IMR-90 (cell line): ENCODE measurements around the gene RBFOX1. TPM values are rescaled to one million over a fixed set of nuclear protein-coding genes. Genes with fewer than 3 reads are reported as not detected.

Experiments
- ATAC-seq: fragments of 200-7000 bp; cut with Tn5 transposase; 2 replicates; pipeline ENCODE4 v1.9.1; 2020; ENCODE audit warnings: low read depth, mild to moderate bottlenecking, moderate library complexity
- BruUV-seq: library from RNA; stranded (reverse); fragments of 400-500 nt; replicated peaks from 2 replicates; lab custom pipeline; 2021; lab: Mats Ljungman, UMichigan
- CTCF ChIA-PET: fragments of 300-600 bp; formaldehyde crosslinking; extraction: SDS; loops from one replicate; lab custom pipeline; 2021; ENCODE audit warnings: antibody characterized with exemption; lab: Yijun Ruan, JAX
- POLR2A ChIA-PET: fragments of 300-600 bp; sonication (Branson Sonifier 250); formaldehyde crosslinking; loops from one replicate; lab custom pipeline; 2022; ENCODE audit warnings: antibody characterized with exemption; ENCODE audit not compliant: unreplicated experiment; lab: Charles Lee
- DNase-seq: peaks from one replicate; pipeline ENCODE4 v3.0.0; 2013
- H2AFZ ChIP-seq: replicated peaks from 2 replicates; pipeline ENCODE3; 2013; ENCODE audit warnings: low read length, mild to moderate bottlenecking; ENCODE audit not compliant: poor library complexity
- H2AK5ac ChIP-seq: 2 replicates; pipeline ENCODE4 v1.6.1; 2013; ENCODE audit warnings: low read depth, low read length, inconsistent platforms
- H2AK9ac ChIP-seq: replicated peaks from 2 replicates; pipeline ENCODE3; 2013; ENCODE audit warnings: mild to moderate bottlenecking, low read depth, low read length, moderate library complexity; ENCODE audit not compliant: poor library complexity
- H2BK120ac ChIP-seq: 2 replicates; pipeline ENCODE4 v1.6.1; 2013; ENCODE audit warnings: low read depth, low read length, inconsistent platforms
- H2BK15ac ChIP-seq: 3 replicates; pipeline ENCODE4 v1.6.1; 2013; ENCODE audit warnings: low read depth, low read length, inconsistent platforms
- H2BK20ac ChIP-seq: 2 replicates; pipeline ENCODE4 v1.6.1; 2013; ENCODE audit warnings: low read depth, mild to moderate bottlenecking, inconsistent platforms, low read length, moderate library complexity
- H2BK5ac ChIP-seq: 2 replicates; pipeline ENCODE4 v1.6.1; 2013; ENCODE audit warnings: mild to moderate bottlenecking, low read depth, low read length, inconsistent platforms; ENCODE audit not compliant: poor library complexity, severe bottlenecking
- H3K14ac ChIP-seq: replicated peaks from 2 replicates; pipeline ENCODE4 v1.6.1; 2013; ENCODE audit warnings: low read depth, low read length, inconsistent platforms
- H3K18ac ChIP-seq: 2 replicates; pipeline ENCODE4 v1.6.1; 2013; ENCODE audit warnings: low read depth, low read length, control low read depth
- H3K23ac ChIP-seq: 2 replicates; pipeline ENCODE4 v1.6.1; 2013; ENCODE audit warnings: low read depth, low read length, inconsistent platforms
- H3K27ac ChIP-seq: 2 replicates; pipeline ENCODE4 v1.5.1; 2013; ENCODE audit warnings: mild to moderate bottlenecking, control low read depth, low read length; ENCODE audit not compliant: insufficient read depth
- H3K27me3 ChIP-seq: 2 replicates; pipeline ENCODE4 v1.6.1; 2013; ENCODE audit warnings: low read length; ENCODE audit not compliant: control insufficient read depth, insufficient read depth
- H3K36me3 ChIP-seq: 2 replicates; pipeline ENCODE4 v1.6.1; 2013; ENCODE audit warnings: low read length, mixed read lengths; ENCODE audit not compliant: control insufficient read depth, insufficient read depth
- H3K4ac ChIP-seq: 2 replicates; pipeline ENCODE4 v1.6.1; 2013; ENCODE audit warnings: low read depth, low read length, inconsistent platforms
- H3K4me1 ChIP-seq: 2 replicates; pipeline ENCODE4 v1.6.1; 2013; ENCODE audit warnings: low read length, mixed read lengths; ENCODE audit not compliant: control insufficient read depth, insufficient read depth
- H3K4me2 ChIP-seq: 2 replicates; pipeline ENCODE4 v1.6.1; 2013; ENCODE audit warnings: low read depth, mild to moderate bottlenecking, control low read depth, low read length, moderate library complexity
- H3K4me3 ChIP-seq: 2 replicates; pipeline ENCODE4 v1.5.1; 2013; ENCODE audit warnings: low read depth, mild to moderate bottlenecking, control low read depth, low read length, moderate library complexity; ENCODE audit not compliant: insufficient read depth
- H3K56ac ChIP-seq: 2 replicates; pipeline ENCODE4 v1.6.1; 2013; ENCODE audit warnings: low read length, inconsistent platforms; ENCODE audit not compliant: insufficient read depth; ENCODE audit errors: extremely low read depth
- H3K79me1 ChIP-seq, 2 experiments: 2 replicates each; pipeline ENCODE4 v1.6.1; 2013; ENCODE audit warnings: low read length in 2 of 2, inconsistent platforms in 1 of 2, low read depth in 1 of 2
- H3K9ac ChIP-seq: 2 replicates; pipeline ENCODE4 v1.6.1; 2013; ENCODE audit warnings: low read depth, low read length, control low read depth
- H3K9me1 ChIP-seq: 2 replicates; pipeline ENCODE4 v1.6.1; 2013; ENCODE audit warnings: low read length, inconsistent platforms; ENCODE audit not compliant: insufficient read depth
- H3K9me3 ChIP-seq: 2 replicates; pipeline ENCODE4 v1.6.1; 2013; ENCODE audit warnings: low read length; ENCODE audit not compliant: control insufficient read depth, insufficient read depth
- H4K20me1 ChIP-seq: 2 replicates; pipeline ENCODE4 v1.6.1; 2013; ENCODE audit warnings: low read length, inconsistent platforms; ENCODE audit not compliant: insufficient read depth
- H4K5ac ChIP-seq: 2 replicates; pipeline ENCODE4 v1.6.1; 2013; ENCODE audit warnings: mild to moderate bottlenecking, low read depth, low read length, control low read depth
- H4K8ac ChIP-seq, 2 experiments: 2 replicates each; pipeline ENCODE4 v1.6.1; 2013; ENCODE audit warnings: low read depth in 2 of 2, low read length in 2 of 2, control low read depth in 1 of 2, inconsistent platforms in 1 of 2
- H4K91ac ChIP-seq: 2 replicates; pipeline ENCODE4 v1.6.1; 2013; ENCODE audit warnings: low read depth, low read length, inconsistent platforms; ENCODE audit not compliant: insufficient read depth
- BHLHE40 ChIP-seq: fragments of 150-350 bp; IDR thresholded peaks from 2 replicates; pipeline ENCODE4 v1.6.1; 2016; ENCODE audit warnings: mild to moderate bottlenecking, low read depth, low read length
- CEBPB ChIP-seq: IDR thresholded peaks from 2 replicates; pipeline ENCODE4 v1.6.1; 2012; ENCODE audit warnings: low read depth, low read length, improper control_type of control experiment
- CHD1 ChIP-seq: IDR thresholded peaks from 2 replicates; pipeline ENCODE4 v1.6.1; 2012; ENCODE audit warnings: low read depth, low read length, improper control_type of control experiment
- CTCF ChIP-seq: conservative IDR thresholded peaks from 2 replicates; pipeline ENCODE4 v1.5.1; 2012; ENCODE audit warnings: mild to moderate bottlenecking, low read depth, low read length, improper control_type of control experiment
- ELK1 ChIP-seq: fragments of 150-350 bp; IDR thresholded peaks from 2 replicates; pipeline ENCODE4 v1.6.1; 2016; ENCODE audit warnings: low read depth, mild to moderate bottlenecking, low read length, moderate library complexity, borderline replicate concordance
- FOS ChIP-seq: fragments of 150-350 bp; IDR thresholded peaks from 2 replicates; pipeline ENCODE4 v1.6.1; 2016; ENCODE audit warnings: low read depth, low read length
- MAFK ChIP-seq: IDR thresholded peaks from 2 replicates; pipeline ENCODE4 v1.6.1; 2012; ENCODE audit warnings: low read depth, low read length, improper control_type of control experiment
- MAZ ChIP-seq: IDR thresholded peaks from 2 replicates; pipeline ENCODE4 v1.6.1; 2012; ENCODE audit warnings: low read depth, mild to moderate bottlenecking, low read length, improper control_type of control experiment, moderate library complexity, borderline replicate concordance
- MXI1 ChIP-seq: IDR thresholded peaks from 2 replicates; pipeline ENCODE4 v1.6.1; 2012; ENCODE audit warnings: low read depth, mild to moderate bottlenecking, low read length, moderate library complexity, borderline replicate concordance
- NFE2L2 ChIP-seq: fragments of 150-350 bp; IDR thresholded peaks from 2 replicates; pipeline ENCODE4 v1.6.1; 2016; ENCODE audit warnings: low read depth, mild to moderate bottlenecking, low read length
- POLR2A ChIP-seq: IDR thresholded peaks from 2 replicates; pipeline ENCODE4 v1.6.1; 2012; ENCODE audit warnings: mild to moderate bottlenecking, low read depth, low read length
- RAD21 ChIP-seq: IDR thresholded peaks from 2 replicates; pipeline ENCODE4 v1.6.1; 2012; ENCODE audit warnings: low read length, improper control_type of control experiment
- RCOR1 ChIP-seq: IDR thresholded peaks from 2 replicates; pipeline ENCODE4 v1.6.1; 2012; ENCODE audit warnings: mild to moderate bottlenecking, low read length, improper control_type of control experiment; ENCODE audit not compliant: insufficient replicate concordance
- RFX5 ChIP-seq: IDR thresholded peaks from 2 replicates; pipeline ENCODE4 v1.8.0; 2012; ENCODE audit warnings: low read depth, mild to moderate bottlenecking, low read length, moderate library complexity
- USF2 ChIP-seq: fragments of 150-350 bp; IDR thresholded peaks from 2 replicates; pipeline ENCODE4 v1.6.1; 2017; ENCODE audit warnings: mild to moderate bottlenecking, antibody characterized with exemption, low read length, low read depth
- WGBS, 2 experiments: methylation state at CpG; one replicate each; pipeline versions ENCODE4 v1.1.5 to v1.1.7; 2013; ENCODE audit warnings: missing lambda C conversion rate in 2 of 2; ENCODE audit not compliant: insufficient read length in 1 of 2; ENCODE audit errors: extremely low coverage in 2 of 2; 5-methylcytosine and 5-hydroxymethylcytosine counted together
- dilution Hi-C: fragments of 300-500 bp; cut with HindIII; formaldehyde crosslinking; loops from one replicate; pipeline ENCODE4 v1.14.3; 2018; ENCODE audit warnings: low sequenced_read_pairs; ENCODE audit not compliant: unreplicated experiment
- in situ Hi-C: fragments of 300-500 bp; cut with MboI; formaldehyde crosslinking; loops from 3 replicates; pipeline ENCODE4 v1.14.3; 2019; ENCODE audit warnings: low sequenced_read_pairs, inconsistent platforms, mixed read lengths
- intact Hi-C: fragments of 100-400 bp; cut with micrococcal nuclease; formaldehyde crosslinking; loops from 2 replicates; pipeline ENCODE4 v1.10.0; 2022
- polyA plus RNA-seq, 3 experiments: library from polyadenylated mRNA; depleted of rRNA; stranded (reverse); fragments of >200 nt; gene quantifications; 2 replicates each; pipeline ENCODE4 v1.2.3, GENCODE V29; 2012; ENCODE audit warnings: low replicate concordance in 1 of 3
- total RNA-seq: library from RNA; depleted of rRNA; stranded (reverse); fragments of >200 nt; gene quantifications from 2 replicates; pipeline ENCODE4 v1.2.3, GENCODE V29; 2012

Gene RBFOX1
- total and polyA plus RNA-seq, 2 of the 4 experiments (the other 2 are of a cell fraction): not detected

- no peak overlapping the region for H3K4ac ChIP-seq
- H3K36me3 ChIP-seq: no peaks in the 10 kb centered on the region
- no peak overlapping the region for H3K4me2 ChIP-seq
- no peaks in the 10 kb centered on the region for H3K27me3 ChIP-seq
- no peak overlapping the region for H3K4me3 ChIP-seq
- H4K20me1 ChIP-seq: no peaks in the 10 kb centered on the region
- no peak overlapping the region for H3K23ac ChIP-seq
- POLR2A ChIA-PET: no interaction called here
- H3K56ac ChIP-seq: no peak overlapping the region
- no TSS peak for BruUV-seq
- H2BK15ac ChIP-seq: no peak overlapping the region
- no peak overlapping the region for H2BK20ac ChIP-seq
- intact Hi-C loops: no loop called here
- TF ChIP-seq MAZ: no peak
- no peak for TF ChIP-seq CHD1
- TF ChIP-seq FOS: no peak
- no peak for TF ChIP-seq CTCF
- TF ChIP-seq RCOR1: no peak
- TF ChIP-seq USF2: no peak
- TF ChIP-seq MXI1: no peak
- TF ChIP-seq POLR2A: no peak
- TF ChIP-seq CEBPB: no peak
- no peak for TF ChIP-seq MAFK
- no peak for TF ChIP-seq NFE2L2
- TF ChIP-seq RAD21: no peak
- TF ChIP-seq RFX5: no peak
- no peak for TF ChIP-seq ELK1
- TF ChIP-seq BHLHE40: no peak
- no peak overlapping the region for H3K27ac ChIP-seq
- H3K9me3 ChIP-seq: peaks cover 28% of the 10 kb centered on the region
- H2AFZ ChIP-seq: no peak overlapping the region
- H3K9me1 ChIP-seq: no peaks in the 10 kb centered on the region
- DNase-seq (no peak), ATAC-seq (no peak)
- dilution Hi-C loops: no loop called here
- no peak overlapping the region for H2AK5ac ChIP-seq
- H4K5ac ChIP-seq: no peak overlapping the region
- H3K79me1 ChIP-seq: no peaks in the 10 kb centered on the region
- no peak overlapping the region for H2AK9ac ChIP-seq
- WGBS, 2 experiments: no CpG with 5 or more reads among the region's 5 CpGs
- H2BK5ac ChIP-seq: no peak overlapping the region
- CTCF ChIA-PET: no interaction called here
- no peak overlapping the region for H4K91ac ChIP-seq
- in situ Hi-C loops: no loop called here
- no peak overlapping the region for H3K14ac ChIP-seq
- H4K8ac ChIP-seq: no peak overlapping the region
- H2BK120ac ChIP-seq: no peak overlapping the region
- H3K4me1 ChIP-seq: no peaks in the 10 kb centered on the region
- H3K18ac ChIP-seq: no peak overlapping the region
- no peak overlapping the region for H3K9ac ChIP-seq
Observed at GRCh38 chr16:7426161-7426560, 93.5 kb downstream of the RBFOX1 start.
